PC-3 (cell line): Measurements from ENCODE around the gene NCAPD2. TPM values are rescaled to one million over a fixed set of nuclear protein-coding genes. Genes with fewer than 3 reads are reported as not detected.
"Not testable (repeated sequence)": the region's sequence is repeated elsewhere in the genome, so short reads cannot be mapped to it uniquely, and the experiment has no call there.

Source experiments
- ATAC-seq: fragments of 200-7000 bp; cut with Tn5 transposase; 2 replicates; pipeline ENCODE4 v1.9.1; 2020; ENCODE audit warnings: mild to moderate bottlenecking, moderate library complexity
- BruUV-seq: library from RNA; stranded (reverse); fragments of 400-500 nt; replicated peaks from 2 replicates; lab custom pipeline; 2021; lab: Mats Ljungman, UMichigan
- CTCF ChIA-PET: fragments of 300-600 bp; sonication (Branson Sonifier 250); formaldehyde crosslinking; loops from one replicate; lab custom pipeline; 2022; ENCODE audit warnings: antibody characterized with exemption; lab: Charles Lee
- POLR2A ChIA-PET: fragments of 300-600 bp; sonication (Branson Sonifier 250); formaldehyde crosslinking; loops from one replicate; lab custom pipeline; 2022; ENCODE audit warnings: antibody characterized with exemption; ENCODE audit not compliant: unreplicated experiment; lab: Charles Lee
- DNase-seq: peaks from one replicate; pipeline ENCODE4 v3.0.0-alpha.2; 2015
- H2AFZ ChIP-seq: fragments of 300-600 bp; sonication (generic); 2 replicates; pipeline ENCODE4 v1.6.0; 2016; ENCODE audit warnings: antibody characterized with exemption, low read length
- H3F3A ChIP-seq: fragments of 300-600 bp; sonication (generic); one replicate; pipeline ENCODE4 v1.6.0; 2017; ENCODE audit warnings: antibody characterized with exemption, low read length, control low read depth, mild to moderate bottlenecking; ENCODE audit not compliant: unreplicated experiment
- H3K27ac ChIP-seq: fragments of 300-600 bp; sonication (generic); 2 replicates; pipeline ENCODE4 v1.5.1; 2016; ENCODE audit warnings: mild to moderate bottlenecking, low read length
- H3K27me3 ChIP-seq: fragments of 300-600 bp; sonication (generic); 2 replicates; pipeline ENCODE4 v1.6.1; 2016; ENCODE audit warnings: low read length, mixed read lengths
- H3K36me3 ChIP-seq: fragments of 300-600 bp; sonication (generic); 2 replicates; pipeline ENCODE4 v1.6.1; 2016; ENCODE audit warnings: low read depth, mixed run types, low read length, mixed read lengths
- H3K4me1 ChIP-seq: fragments of 300-600 bp; sonication (generic); 2 replicates; pipeline ENCODE4 v1.5.1; 2016; ENCODE audit warnings: low read length; ENCODE audit not compliant: insufficient read depth
- H3K4me2 ChIP-seq: fragments of 300-600 bp; sonication (generic); 2 replicates; pipeline ENCODE4 v1.6.0; 2016; ENCODE audit warnings: low read length
- H3K4me3 ChIP-seq: fragments of 300-600 bp; sonication (generic); 2 replicates; pipeline ENCODE4 v1.5.1; 2016; ENCODE audit warnings: mild to moderate bottlenecking, low read length, mixed read lengths
- H3K79me2 ChIP-seq: fragments of 300-600 bp; sonication (generic); 2 replicates; pipeline ENCODE4 v1.6.1; 2017; ENCODE audit warnings: low read length, mixed read lengths
- H3K9ac ChIP-seq: fragments of 300-600 bp; sonication (generic); 2 replicates; pipeline ENCODE4 v1.6.0; 2016; ENCODE audit warnings: mild to moderate bottlenecking, low read length
- H3K9me2 ChIP-seq: fragments of 300-600 bp; sonication (generic); replicated peaks from 2 replicates; pipeline ENCODE4 v1.6.1; 2016; ENCODE audit warnings: mixed run types, low read length, mixed read lengths
- H3K9me3 ChIP-seq: fragments of 300-600 bp; sonication (generic); 2 replicates; pipeline ENCODE4 v1.6.1; 2016; ENCODE audit warnings: low read length, mixed read lengths
- H4K20me1 ChIP-seq: fragments of 300-600 bp; sonication (generic); 2 replicates; pipeline ENCODE4 v1.6.1; 2016; ENCODE audit warnings: low read length, mixed read lengths
- EZH2 ChIP-seq: fragments of 300-600 bp; sonication (generic); IDR thresholded peaks from one replicate; pipeline ENCODE4 v1.6.1; 2017; ENCODE audit warnings: antibody characterized with exemption, mild to moderate bottlenecking, low read length; ENCODE audit not compliant: unreplicated experiment
- EZH2phosphoT487 ChIP-seq: fragments of 300-600 bp; sonication (generic); IDR thresholded peaks from 2 replicates; pipeline ENCODE4 v1.6.1; 2018; ENCODE audit warnings: mild to moderate bottlenecking, antibody characterized with exemption, low read length, borderline replicate concordance
- intact Hi-C: fragments of 100-400 bp; cut with micrococcal nuclease; formaldehyde crosslinking; loops from 2 replicates; pipeline ENCODE4 v1.9.0; 2023
- total RNA-seq: library from RNA; depleted of rRNA; stranded (reverse); fragments of >200 nt; gene quantifications from 2 replicates; pipeline ENCODE4 v1.2.3, GENCODE V29; 2014
- TF ChIP-seq, protein P1 (sequence below): fragments of 300-600 bp; sonication (generic); conservative IDR thresholded peaks from 2 replicates; pipeline ENCODE4 v1.5.1; 2017; ENCODE audit warnings: antibody characterized with exemption, low read depth, mild to moderate bottlenecking, low read length

Gene NCAPD2
- total RNA-seq, 1 experiment from 2014 or later: 105 TPM

DNA sequence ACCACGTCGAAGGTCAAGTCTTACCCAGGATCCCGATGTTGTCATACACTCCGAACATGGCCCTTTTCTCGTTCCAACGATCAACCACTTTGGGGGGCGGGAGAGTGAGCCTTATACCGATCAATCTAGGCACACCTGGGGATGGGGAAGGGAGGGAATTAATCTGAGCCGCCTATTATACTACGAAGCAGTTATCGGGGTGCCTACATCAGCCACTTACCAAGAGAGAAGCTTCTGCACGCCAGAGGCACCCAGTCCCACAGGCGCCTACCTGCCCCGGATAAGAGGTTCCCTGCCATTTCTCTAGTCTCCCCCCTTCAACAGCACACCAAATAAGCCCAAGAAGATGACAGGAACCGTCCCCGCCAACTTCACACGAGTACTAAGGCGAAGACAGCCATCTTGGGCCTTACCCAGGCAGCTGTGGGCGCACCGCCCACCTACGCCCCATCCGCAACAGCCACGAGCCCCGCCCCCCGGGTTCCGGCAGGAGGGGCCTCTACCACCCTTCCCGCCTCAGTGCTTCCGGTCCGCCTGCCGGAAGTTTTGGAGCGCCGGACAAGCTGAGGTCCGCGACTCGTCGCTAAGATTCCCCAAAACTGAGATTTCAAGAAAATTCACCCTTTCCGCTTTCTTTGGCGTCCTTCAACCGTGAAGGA, 935 bp upstream of the NCAPD2 start, which contains the start of gene MRPL51:
MRPL51 (minus strand) TSS at position 425 of the 659 bp plus-strand sequence; CDS start at position 299, 126 bp downstream.
- peak within 1 kb of the TSS; percentile 86 for H2AFZ ChIP-seq
- H4K20me1 ChIP-seq: no peaks in the 10 kb centered on the region
- ChIA-PET POLR2A (interaction anchor here (0.6 to 1.1 kb wide), 2 partner anchors 39 to 48 kb away, joined by 3 to 6 read pairs; no protein-coding TSS in a partner anchor), CTCF (interaction anchor here (0.7 kb wide), 1 partner anchor 27 kb away, joined by 3 read pairs; no protein-coding TSS in a partner anchor)
- peaks cover 12% of the 10 kb centered on the region for H3K36me3 ChIP-seq
- BruUV-seq: TSS peak; percentile 90
- peak within 1 kb of the TSS; percentile 91 for H3K27ac ChIP-seq
- H3K27me3 ChIP-seq: no peaks in the 10 kb centered on the region
- no peaks in the 10 kb centered on the region for H3F3A ChIP-seq
- no peaks in the 10 kb centered on the region for H3K9me3 ChIP-seq
- H3K9ac ChIP-seq: peak within 1 kb of the TSS; percentile 96
- peak within 1 kb of the TSS; percentile 86 for H3K4me2 ChIP-seq
- ATAC-seq: peak; percentile 78
- no peak for TF ChIP-seq EZH2phosphoT487
- TF ChIP-seq EZH2: no peak
- TF ChIP-seq, protein P1, sequence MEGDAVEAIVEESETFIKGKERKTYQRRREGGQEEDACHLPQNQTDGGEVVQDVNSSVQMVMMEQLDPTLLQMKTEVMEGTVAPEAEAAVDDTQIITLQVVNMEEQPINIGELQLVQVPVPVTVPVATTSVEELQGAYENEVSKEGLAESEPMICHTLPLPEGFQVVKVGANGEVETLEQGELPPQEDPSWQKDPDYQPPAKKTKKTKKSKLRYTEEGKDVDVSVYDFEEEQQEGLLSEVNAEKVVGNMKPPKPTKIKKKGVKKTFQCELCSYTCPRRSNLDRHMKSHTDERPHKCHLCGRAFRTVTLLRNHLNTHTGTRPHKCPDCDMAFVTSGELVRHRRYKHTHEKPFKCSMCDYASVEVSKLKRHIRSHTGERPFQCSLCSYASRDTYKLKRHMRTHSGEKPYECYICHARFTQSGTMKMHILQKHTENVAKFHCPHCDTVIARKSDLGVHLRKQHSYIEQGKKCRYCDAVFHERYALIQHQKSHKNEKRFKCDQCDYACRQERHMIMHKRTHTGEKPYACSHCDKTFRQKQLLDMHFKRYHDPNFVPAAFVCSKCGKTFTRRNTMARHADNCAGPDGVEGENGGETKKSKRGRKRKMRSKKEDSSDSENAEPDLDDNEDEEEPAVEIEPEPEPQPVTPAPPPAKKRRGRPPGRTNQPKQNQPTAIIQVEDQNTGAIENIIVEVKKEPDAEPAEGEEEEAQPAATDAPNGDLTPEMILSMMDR: no peak
- DNase-seq: peak; percentile 89
- peaks cover 56% of the 10 kb centered on the region for H3K79me2 ChIP-seq
- H3K4me3 ChIP-seq: peak within 1 kb of the TSS; percentile 80
- peaks cover 19% of the 10 kb centered on the region for H3K4me1 ChIP-seq
- intact Hi-C loops: no loop called here
- no peaks in the 10 kb centered on the region for H3K9me2 ChIP-seq

DNA sequence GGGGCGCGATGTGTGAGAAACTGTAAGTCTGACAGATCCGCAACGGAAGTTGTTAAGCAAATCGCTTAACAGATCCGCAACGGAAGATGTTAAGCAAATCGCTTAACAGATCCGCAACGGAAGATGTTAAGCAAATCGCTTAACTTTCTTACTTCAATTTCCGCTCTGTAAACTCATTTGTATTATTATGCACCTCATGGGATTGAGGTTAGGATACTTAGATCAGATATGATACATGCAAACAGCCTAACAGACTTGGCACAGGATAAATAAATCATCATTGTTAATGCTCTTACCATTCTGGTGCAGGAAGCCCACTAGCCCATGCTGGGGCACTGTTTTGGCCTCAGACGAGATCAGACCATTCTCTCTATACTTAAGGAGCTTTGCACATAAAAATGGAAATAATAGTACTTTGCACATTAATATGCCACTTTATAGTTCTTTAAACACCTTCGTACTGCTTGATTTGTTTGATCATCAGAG, 399 bp downstream of the NCAPD2 start:
- Histone ChIP-seq H3K79me2 (peaks cover 66% of the 10 kb centered on the region), H4K20me1 (no peaks in the 10 kb centered on the region), H3K4me3 (peak overlapping the region; percentile 80), H3K36me3 (peaks cover 19% of the 10 kb centered on the region), H3K9me2 (no peaks in the 10 kb centered on the region), H3K9me3 (no peaks in the 10 kb centered on the region), H3K9ac (peak overlapping the region; percentile 96), H2AFZ (peak overlapping the region; percentile 71), H3K4me1 (peaks cover 19% of the 10 kb centered on the region), H3F3A (no peaks in the 10 kb centered on the region), H3K27ac (peak overlapping the region; percentile 68), H3K4me2 (peak overlapping the region; percentile 86), H3K27me3 (no peaks in the 10 kb centered on the region)
- TF ChIP-seq EZH2 (no peak), EZH2phosphoT487 (no peak)
- intact Hi-C loops: loop anchor here (2.0 kb wide), 2 partner anchors 24 to 44 kb away; partner anchors contain the start of gene VAMP1
- no peak for DNase-seq
- ChIA-PET CTCF (interaction anchor here (0.5 kb wide), 1 partner anchor 51 kb away, joined by 4 read pairs; no protein-coding TSS in a partner anchor), POLR2A (interaction anchor here (0.7 to 1.1 kb wide), 2 partner anchors 38 to 283 kb away, joined by 3 to 4 read pairs; no protein-coding TSS in a partner anchor)
- BruUV-seq: no TSS peak
- no peak for ATAC-seq

DNA sequence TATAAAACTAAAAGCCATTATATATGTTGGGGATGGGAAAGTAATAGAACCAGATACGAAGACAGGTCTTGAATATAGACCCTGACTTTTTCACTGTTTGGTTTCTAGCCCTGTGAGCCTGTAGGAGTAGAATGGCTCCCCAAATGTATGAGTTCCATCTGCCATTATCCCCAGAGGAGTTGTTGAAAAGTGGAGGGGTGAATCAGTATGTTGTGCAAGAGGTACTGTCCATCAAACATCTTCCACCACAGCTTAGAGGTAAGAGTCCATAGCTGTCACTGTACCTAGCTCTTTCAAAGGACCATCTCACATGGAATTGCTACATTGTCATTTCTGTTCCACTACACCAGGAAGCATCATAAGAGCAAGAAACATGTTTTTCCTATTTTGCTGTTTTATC, 1.1 kb downstream of the NCAPD2 start:
- ATAC-seq (no peak), DNase-seq (peak; percentile 9)
- H3K9me2 ChIP-seq: no peaks in the 10 kb centered on the region
- no peaks in the 10 kb centered on the region for H4K20me1 ChIP-seq
- no peak overlapping the region for H2AFZ ChIP-seq
- BruUV-seq: no TSS peak
- H3K36me3 ChIP-seq: peaks cover 19% of the 10 kb centered on the region
- no peak overlapping the region for H3K27ac ChIP-seq
- CTCF ChIA-PET: interaction anchor here (0.5 kb wide), 1 partner anchor 52 kb away, joined by 4 read pairs; no protein-coding TSS in a partner anchor
- H3F3A ChIP-seq: no peaks in the 10 kb centered on the region
- peaks cover 19% of the 10 kb centered on the region for H3K4me1 ChIP-seq
- peak overlapping the region; percentile 96; the same call in 1 of the 2 replicates for H3K9ac ChIP-seq
- peaks cover 67% of the 10 kb centered on the region for H3K79me2 ChIP-seq
- H3K27me3 ChIP-seq: no peaks in the 10 kb centered on the region
- intact Hi-C loops: loop anchor here (2.0 kb wide), 2 partner anchors 24 to 44 kb away; partner anchors contain the start of gene VAMP1
- TF ChIP-seq EZH2phosphoT487 (no peak), EZH2 (no peak)
- TF ChIP-seq, protein P1: no peak
- H3K4me2 ChIP-seq: peak overlapping the region; percentile 86
- H3K9me3 ChIP-seq: no peaks in the 10 kb centered on the region
- peak overlapping the region; percentile 80 for H3K4me3 ChIP-seq
- POLR2A ChIA-PET: no interaction called here

DNA sequence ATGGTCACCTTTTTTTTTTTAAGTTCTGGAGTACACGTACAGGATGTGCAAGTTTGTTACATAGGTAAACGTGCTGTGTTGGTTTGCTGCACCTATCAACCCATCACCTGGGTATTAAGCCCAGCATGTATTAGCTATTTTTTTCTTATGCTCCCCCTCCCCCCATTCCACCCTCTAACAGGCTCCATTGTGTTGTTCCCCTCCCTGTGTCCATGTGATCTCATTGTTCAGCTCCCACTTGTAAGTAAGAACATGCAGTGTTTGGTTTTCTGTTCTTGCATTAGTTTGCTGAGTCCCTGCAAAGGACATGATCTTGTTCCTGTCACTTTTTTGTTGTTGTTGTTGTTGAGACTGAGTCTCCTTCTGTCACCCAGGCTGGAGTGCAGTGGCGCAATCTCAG, 3.4 kb downstream of the NCAPD2 start:
- H3K36me3 ChIP-seq: peaks cover 19% of the 10 kb centered on the region
- intact Hi-C loops, H3F3A ChIP-seq, H3K27me3 ChIP-seq, H3K9ac ChIP-seq, POLR2A ChIA-PET, ATAC-seq, H4K20me1 ChIP-seq, H3K9me3 ChIP-seq, H2AFZ ChIP-seq, BruUV-seq, CTCF ChIA-PET, H3K27ac ChIP-seq, DNase-seq, H3K4me3 ChIP-seq, H3K9me2 ChIP-seq: not testable (repeated sequence)
- H3K4me2 ChIP-seq: peak overlapping the region; percentile 17; the same call in 1 of the 2 replicates
- peaks cover 15% of the 10 kb centered on the region for H3K4me1 ChIP-seq
- H3K79me2 ChIP-seq: peaks cover 76% of the 10 kb centered on the region
